IMR-90 (cell line): ENCODE results near the gene EIF4G3. TPM values are rescaled to one million over a fixed set of nuclear protein-coding genes. Genes with fewer than 3 reads are reported as not detected.

Experiments
- ATAC-seq: fragments of 200-7000 bp; cut with Tn5 transposase; 2 replicates; pipeline ENCODE4 v1.9.1; 2020; ENCODE audit warnings: low read depth, mild to moderate bottlenecking, moderate library complexity
- BruUV-seq: library from RNA; stranded (reverse); fragments of 400-500 nt; replicated peaks from 2 replicates; lab custom pipeline; 2021; lab: Mats Ljungman, UMichigan
- CTCF ChIA-PET: fragments of 300-600 bp; formaldehyde crosslinking; extraction: SDS; loops from one replicate; lab custom pipeline; 2021; ENCODE audit warnings: antibody characterized with exemption; lab: Yijun Ruan, JAX
- POLR2A ChIA-PET: fragments of 300-600 bp; sonication (Branson Sonifier 250); formaldehyde crosslinking; loops from one replicate; lab custom pipeline; 2022; ENCODE audit warnings: antibody characterized with exemption; ENCODE audit not compliant: unreplicated experiment; lab: Charles Lee
- DNase-seq: peaks from one replicate; pipeline ENCODE4 v3.0.0; 2013
- H2AFZ ChIP-seq: replicated peaks from 2 replicates; pipeline ENCODE3; 2013; ENCODE audit warnings: low read length, mild to moderate bottlenecking; ENCODE audit not compliant: poor library complexity
- H2AK5ac ChIP-seq: 2 replicates; pipeline ENCODE4 v1.6.1; 2013; ENCODE audit warnings: low read depth, low read length, inconsistent platforms
- H2AK9ac ChIP-seq: replicated peaks from 2 replicates; pipeline ENCODE3; 2013; ENCODE audit warnings: mild to moderate bottlenecking, low read depth, low read length, moderate library complexity; ENCODE audit not compliant: poor library complexity
- H2BK120ac ChIP-seq: 2 replicates; pipeline ENCODE4 v1.6.1; 2013; ENCODE audit warnings: low read depth, low read length, inconsistent platforms
- H2BK15ac ChIP-seq: 3 replicates; pipeline ENCODE4 v1.6.1; 2013; ENCODE audit warnings: low read depth, low read length, inconsistent platforms
- H2BK20ac ChIP-seq: 2 replicates; pipeline ENCODE4 v1.6.1; 2013; ENCODE audit warnings: low read depth, mild to moderate bottlenecking, inconsistent platforms, low read length, moderate library complexity
- H2BK5ac ChIP-seq: 2 replicates; pipeline ENCODE4 v1.6.1; 2013; ENCODE audit warnings: mild to moderate bottlenecking, low read depth, low read length, inconsistent platforms; ENCODE audit not compliant: poor library complexity, severe bottlenecking
- H3K14ac ChIP-seq: replicated peaks from 2 replicates; pipeline ENCODE4 v1.6.1; 2013; ENCODE audit warnings: low read depth, low read length, inconsistent platforms
- H3K18ac ChIP-seq: 2 replicates; pipeline ENCODE4 v1.6.1; 2013; ENCODE audit warnings: low read depth, low read length, control low read depth
- H3K23ac ChIP-seq: 2 replicates; pipeline ENCODE4 v1.6.1; 2013; ENCODE audit warnings: low read depth, low read length, inconsistent platforms
- H3K27ac ChIP-seq: 2 replicates; pipeline ENCODE4 v1.5.1; 2013; ENCODE audit warnings: mild to moderate bottlenecking, control low read depth, low read length; ENCODE audit not compliant: insufficient read depth
- H3K27me3 ChIP-seq: 2 replicates; pipeline ENCODE4 v1.6.1; 2013; ENCODE audit warnings: low read length; ENCODE audit not compliant: control insufficient read depth, insufficient read depth
- H3K36me3 ChIP-seq: 2 replicates; pipeline ENCODE4 v1.6.1; 2013; ENCODE audit warnings: low read length, mixed read lengths; ENCODE audit not compliant: control insufficient read depth, insufficient read depth
- H3K4ac ChIP-seq: 2 replicates; pipeline ENCODE4 v1.6.1; 2013; ENCODE audit warnings: low read depth, low read length, inconsistent platforms
- H3K4me1 ChIP-seq: 2 replicates; pipeline ENCODE4 v1.6.1; 2013; ENCODE audit warnings: low read length, mixed read lengths; ENCODE audit not compliant: control insufficient read depth, insufficient read depth
- H3K4me2 ChIP-seq: 2 replicates; pipeline ENCODE4 v1.6.1; 2013; ENCODE audit warnings: low read depth, mild to moderate bottlenecking, control low read depth, low read length, moderate library complexity
- H3K4me3 ChIP-seq: 2 replicates; pipeline ENCODE4 v1.5.1; 2013; ENCODE audit warnings: low read depth, mild to moderate bottlenecking, control low read depth, low read length, moderate library complexity; ENCODE audit not compliant: insufficient read depth
- H3K56ac ChIP-seq: 2 replicates; pipeline ENCODE4 v1.6.1; 2013; ENCODE audit warnings: low read length, inconsistent platforms; ENCODE audit not compliant: insufficient read depth; ENCODE audit errors: extremely low read depth
- H3K79me1 ChIP-seq, 2 experiments: 2 replicates each; pipeline ENCODE4 v1.6.1; 2013; ENCODE audit warnings: low read length in 2 of 2, inconsistent platforms in 1 of 2, low read depth in 1 of 2
- H3K9ac ChIP-seq: 2 replicates; pipeline ENCODE4 v1.6.1; 2013; ENCODE audit warnings: low read depth, low read length, control low read depth
- H3K9me1 ChIP-seq: 2 replicates; pipeline ENCODE4 v1.6.1; 2013; ENCODE audit warnings: low read length, inconsistent platforms; ENCODE audit not compliant: insufficient read depth
- H3K9me3 ChIP-seq: 2 replicates; pipeline ENCODE4 v1.6.1; 2013; ENCODE audit warnings: low read length; ENCODE audit not compliant: control insufficient read depth, insufficient read depth
- H4K20me1 ChIP-seq: 2 replicates; pipeline ENCODE4 v1.6.1; 2013; ENCODE audit warnings: low read length, inconsistent platforms; ENCODE audit not compliant: insufficient read depth
- H4K5ac ChIP-seq: 2 replicates; pipeline ENCODE4 v1.6.1; 2013; ENCODE audit warnings: mild to moderate bottlenecking, low read depth, low read length, control low read depth
- H4K8ac ChIP-seq, 2 experiments: 2 replicates each; pipeline ENCODE4 v1.6.1; 2013; ENCODE audit warnings: low read depth in 2 of 2, low read length in 2 of 2, control low read depth in 1 of 2, inconsistent platforms in 1 of 2
- H4K91ac ChIP-seq: 2 replicates; pipeline ENCODE4 v1.6.1; 2013; ENCODE audit warnings: low read depth, low read length, inconsistent platforms; ENCODE audit not compliant: insufficient read depth
- NFE2L2 ChIP-seq: fragments of 150-350 bp; IDR thresholded peaks from 2 replicates; pipeline ENCODE4 v1.6.1; 2016; ENCODE audit warnings: low read depth, mild to moderate bottlenecking, low read length
- RAD21 ChIP-seq: IDR thresholded peaks from 2 replicates; pipeline ENCODE4 v1.6.1; 2012; ENCODE audit warnings: low read length, improper control_type of control experiment
- RCOR1 ChIP-seq: IDR thresholded peaks from 2 replicates; pipeline ENCODE4 v1.6.1; 2012; ENCODE audit warnings: mild to moderate bottlenecking, low read length, improper control_type of control experiment; ENCODE audit not compliant: insufficient replicate concordance
- WGBS, 2 experiments: methylation state at CpG; one replicate each; pipeline versions ENCODE4 v1.1.5 to v1.1.7; 2013; ENCODE audit warnings: missing lambda C conversion rate in 2 of 2; ENCODE audit not compliant: insufficient read length in 1 of 2; ENCODE audit errors: extremely low coverage in 2 of 2; 5-methylcytosine and 5-hydroxymethylcytosine counted together
- dilution Hi-C: fragments of 300-500 bp; cut with HindIII; formaldehyde crosslinking; loops from one replicate; pipeline ENCODE4 v1.14.3; 2018; ENCODE audit warnings: low sequenced_read_pairs; ENCODE audit not compliant: unreplicated experiment
- in situ Hi-C: fragments of 300-500 bp; cut with MboI; formaldehyde crosslinking; loops from 3 replicates; pipeline ENCODE4 v1.14.3; 2019; ENCODE audit warnings: low sequenced_read_pairs, inconsistent platforms, mixed read lengths
- intact Hi-C: fragments of 100-400 bp; cut with micrococcal nuclease; formaldehyde crosslinking; loops from 2 replicates; pipeline ENCODE4 v1.10.0; 2022
- polyA plus RNA-seq, 3 experiments: library from polyadenylated mRNA; depleted of rRNA; stranded (reverse); fragments of >200 nt; gene quantifications; 2 replicates each; pipeline ENCODE4 v1.2.3, GENCODE V29; 2012; ENCODE audit warnings: low replicate concordance in 1 of 3
- total RNA-seq: library from RNA; depleted of rRNA; stranded (reverse); fragments of >200 nt; gene quantifications from 2 replicates; pipeline ENCODE4 v1.2.3, GENCODE V29; 2012

EIF4G3 gene
- total and polyA plus RNA-seq, 2 of the 4 experiments (the other 2 are of a cell fraction) = 25.8 to 49.2 TPM

DNA sequence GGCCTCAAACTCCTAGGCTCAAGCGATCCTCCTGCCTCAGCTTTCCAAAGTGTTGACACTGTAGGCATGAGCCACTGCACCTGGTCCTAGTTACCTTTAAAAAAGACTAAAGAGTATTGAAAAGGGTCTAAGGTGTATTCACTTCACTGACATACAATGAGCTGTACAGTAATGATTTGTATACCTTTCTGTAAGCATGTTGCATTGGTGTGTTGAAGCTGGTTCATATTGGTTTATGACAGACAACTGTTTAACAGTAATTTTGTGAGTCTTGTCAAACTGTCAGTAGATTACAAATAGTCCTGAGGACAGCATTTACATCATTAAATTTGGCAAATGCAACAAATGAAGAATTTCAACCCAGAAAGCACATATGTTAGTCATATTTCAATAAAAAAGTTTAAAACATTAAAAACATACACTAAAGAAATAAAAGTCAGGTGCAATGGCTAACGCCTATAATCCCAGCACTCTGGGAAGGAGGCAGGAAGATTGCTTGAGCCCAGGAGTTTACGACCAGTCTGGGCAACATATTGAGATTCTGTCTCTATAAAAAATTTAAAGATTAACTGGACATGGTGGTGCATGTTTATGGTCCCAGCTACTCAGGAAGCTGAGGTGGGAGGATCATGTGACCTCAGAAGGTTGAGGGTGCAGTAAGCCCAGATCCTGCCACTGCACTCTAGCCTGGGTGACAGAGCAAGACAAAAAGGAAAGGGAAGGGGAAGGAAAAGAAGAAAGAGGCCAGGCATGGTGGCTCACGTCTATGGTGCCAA is 301.3 kb downstream of the EIF4G3 start:
- H2BK5ac ChIP-seq = no peak overlapping the region
- no peak overlapping the region for H4K8ac ChIP-seq
- H4K20me1 ChIP-seq = no peaks in the 10 kb centered on the region
- no peak overlapping the region for H3K4ac ChIP-seq
- H4K91ac ChIP-seq = no peak overlapping the region
- no peak overlapping the region for H3K4me2 ChIP-seq
- ChIA-PET POLR2A (no interaction called here), CTCF (no interaction called here)
- no peak overlapping the region for H3K14ac ChIP-seq
- ATAC-seq = no peak
- DNase-seq = no peak
- dilution Hi-C loops = no loop called here
- BruUV-seq = no TSS peak
- H3K27me3 ChIP-seq = no peaks in the 10 kb centered on the region
- no peak overlapping the region for H2AFZ ChIP-seq
- H4K5ac ChIP-seq = no peak overlapping the region
- no peak overlapping the region for H3K9ac ChIP-seq
- peaks cover 0 to 7% of the 10 kb centered on the region in 2 experiments; a peak in 3 of 4 replicates for H3K79me1 ChIP-seq
- WGBS, 2 experiments = no CpG with 5 or more reads among the region's 4 CpGs
- no peak overlapping the region for H3K4me3 ChIP-seq
- H3K9me1 ChIP-seq = peaks cover 10% of the 10 kb centered on the region
- TF ChIP-seq RAD21 = no peak
- no peak for TF ChIP-seq NFE2L2
- TF ChIP-seq RCOR1 = no peak
- H2AK5ac ChIP-seq = no peak overlapping the region; the same call in 1 of the 2 replicates
- H2BK20ac ChIP-seq = no peak overlapping the region
- H2AK9ac ChIP-seq = no peak overlapping the region
- no peaks in the 10 kb centered on the region for H3K9me3 ChIP-seq
- in situ Hi-C loops = no loop called here
- H3K18ac ChIP-seq = no peak overlapping the region
- no peak overlapping the region for H3K23ac ChIP-seq
- no peak overlapping the region for H2BK15ac ChIP-seq
- intact Hi-C loops = no loop called here
- peaks cover 5% of the 10 kb centered on the region for H3K4me1 ChIP-seq
- no peak overlapping the region for H3K56ac ChIP-seq
- H2BK120ac ChIP-seq = no peak overlapping the region
- H3K36me3 ChIP-seq = peaks cover 18% of the 10 kb centered on the region
- no peak overlapping the region for H3K27ac ChIP-seq
